ENCODE data around the gene CLCN6. TPM values are rescaled to one million over a fixed set of nuclear protein-coding genes. Genes with fewer than 3 reads are reported as not detected.

The CLCN6 gene
- total and polyA plus RNA-seq, 7 donors = 3.0 to 19.7 (median 16.0) TPM

- Histone ChIP-seq H3K27ac (no peak overlapping the region), H3K4me3 (no peak overlapping the region), H3K9me3 (no peaks in the 10 kb centered on the region), H3K4me1 (peaks cover 0 to 6% (median 3%) of the 10 kb centered on the region in 4 donors), H3K27me3 (peaks cover 17 to 57% (median 31%) of the 10 kb centered on the region in 3 donors), H3K36me3 (no peaks in the 10 kb centered on the region)
- 60 to 64% methylated on average over 2 of the region's 2 CpGs for WGBS, 2 donors
- TF ChIP-seq POLR2AphosphoS5 (IDR thresholded peaks at IDR 0.05) (no peak), EP300 (IDR thresholded peaks at IDR 0.05) (no peak), POLR2A (IDR thresholded peaks at IDR 0.05) (no peak)
- TF ChIP-seq, protein P1, sequence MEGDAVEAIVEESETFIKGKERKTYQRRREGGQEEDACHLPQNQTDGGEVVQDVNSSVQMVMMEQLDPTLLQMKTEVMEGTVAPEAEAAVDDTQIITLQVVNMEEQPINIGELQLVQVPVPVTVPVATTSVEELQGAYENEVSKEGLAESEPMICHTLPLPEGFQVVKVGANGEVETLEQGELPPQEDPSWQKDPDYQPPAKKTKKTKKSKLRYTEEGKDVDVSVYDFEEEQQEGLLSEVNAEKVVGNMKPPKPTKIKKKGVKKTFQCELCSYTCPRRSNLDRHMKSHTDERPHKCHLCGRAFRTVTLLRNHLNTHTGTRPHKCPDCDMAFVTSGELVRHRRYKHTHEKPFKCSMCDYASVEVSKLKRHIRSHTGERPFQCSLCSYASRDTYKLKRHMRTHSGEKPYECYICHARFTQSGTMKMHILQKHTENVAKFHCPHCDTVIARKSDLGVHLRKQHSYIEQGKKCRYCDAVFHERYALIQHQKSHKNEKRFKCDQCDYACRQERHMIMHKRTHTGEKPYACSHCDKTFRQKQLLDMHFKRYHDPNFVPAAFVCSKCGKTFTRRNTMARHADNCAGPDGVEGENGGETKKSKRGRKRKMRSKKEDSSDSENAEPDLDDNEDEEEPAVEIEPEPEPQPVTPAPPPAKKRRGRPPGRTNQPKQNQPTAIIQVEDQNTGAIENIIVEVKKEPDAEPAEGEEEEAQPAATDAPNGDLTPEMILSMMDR (IDR thresholded peaks at IDR 0.05) = no peak
- DNase-seq = no peak
- intact Hi-C loops (cut with DNase I) = no loop called here
Observed at GRCh38 chr1:11860083-11860482, 54.1 kb downstream of the CLCN6 start.

DNA sequence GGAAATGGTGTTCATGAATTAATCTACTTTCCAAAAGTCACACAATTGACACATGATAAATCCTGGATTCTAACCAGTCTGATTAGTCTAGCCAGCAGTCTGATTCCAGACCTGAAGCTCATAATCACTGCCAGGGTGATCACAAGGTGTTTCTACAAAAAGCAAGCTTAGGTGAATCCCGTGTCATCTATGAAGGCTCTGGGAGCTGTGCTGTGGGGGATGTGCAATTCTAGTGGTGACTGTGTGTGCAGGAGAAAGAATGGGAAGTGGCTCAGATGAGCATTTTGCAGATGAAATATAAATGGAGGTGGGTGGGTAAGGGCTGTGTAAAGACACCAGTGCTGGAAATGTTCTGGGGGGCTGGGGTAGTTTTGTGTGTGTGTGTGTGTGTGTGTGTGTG is 54.6 kb downstream of the CLCN6 start:
- TF ChIP-seq, protein P1 (IDR thresholded peaks at IDR 0.05) = no peak
- TF ChIP-seq EP300 (IDR thresholded peaks at IDR 0.05) (no peak), POLR2A (IDR thresholded peaks at IDR 0.05) (no peak), POLR2AphosphoS5 (IDR thresholded peaks at IDR 0.05) (no peak)
- Histone ChIP-seq H3K27ac (no peak overlapping the region), H3K27me3 (peaks cover 17 to 56% (median 31%) of the 10 kb centered on the region in 3 donors), H3K4me1 (peaks cover 0 to 6% (median 3%) of the 10 kb centered on the region in 4 donors), H3K4me3 (no peak overlapping the region), H3K9me3 (no peaks in the 10 kb centered on the region), H3K36me3 (no peaks in the 10 kb centered on the region)
- DNase-seq = no peak
- WGBS, 2 donors = 61 to 71% methylated on average over 1 of the region's 1 CpG
- intact Hi-C loops (cut with DNase I) = no loop called here

DNA sequence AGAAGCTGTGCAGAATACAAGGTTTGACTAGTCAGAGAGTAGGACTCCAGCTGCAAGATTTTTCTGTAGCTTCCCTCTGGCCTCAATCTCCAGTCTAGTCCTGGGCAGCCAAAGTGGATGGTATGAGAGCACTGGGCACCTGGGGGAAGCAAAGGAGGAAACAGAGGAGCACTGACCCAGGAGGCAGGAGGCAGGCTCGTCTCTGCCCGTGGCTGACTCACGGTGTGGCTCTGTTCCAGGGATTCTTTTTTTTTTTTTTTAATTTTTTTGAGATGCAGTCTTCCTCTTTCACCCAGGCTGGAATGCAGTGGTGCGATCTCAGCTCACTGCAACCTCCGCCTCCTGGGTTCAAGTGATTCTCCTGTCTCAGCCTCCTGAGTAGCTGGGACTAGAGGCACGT is 56.9 kb downstream of the CLCN6 start:
- intact Hi-C loops (cut with DNase I) = no loop called here
- TF ChIP-seq POLR2A (IDR thresholded peaks at IDR 0.05) (no peak), POLR2AphosphoS5 (IDR thresholded peaks at IDR 0.05) (no peak), EP300 (IDR thresholded peaks at IDR 0.05) (no peak)
- TF ChIP-seq, protein P1 (IDR thresholded peaks at IDR 0.05) = no peak
- peaks cover 17 to 41% (median 26%) of the 10 kb centered on the region in 3 donors for H3K27me3 ChIP-seq
- no peak for DNase-seq
- H3K4me3 ChIP-seq = no peak overlapping the region
- 32 to 49% methylated on average over 6 of the region's 6 CpGs for WGBS, 2 donors
- no peaks in the 10 kb centered on the region for H3K9me3 ChIP-seq
- no peak overlapping the region for H3K27ac ChIP-seq
- H3K36me3 ChIP-seq = no peaks in the 10 kb centered on the region
- H3K4me1 ChIP-seq = peaks cover 0 to 6% (median 3%) of the 10 kb centered on the region in 4 donors

GRCh38 chr1:11868331-11868980 is 62.5 kb downstream of the CLCN6 start:
- WGBS, 2 donors = 77 to 79% methylated on average over 13 of the region's 13 CpGs
- DNase-seq = no peak
- Histone ChIP-seq H3K27ac (no peak overlapping the region), H3K4me1 (no peaks in the 10 kb centered on the region), H3K36me3 (no peaks in the 10 kb centered on the region), H3K4me3 (no peak overlapping the region), H3K27me3 (peaks cover 0 to 9% (median 0%) of the 10 kb centered on the region in 3 donors), H3K9me3 (no peaks in the 10 kb centered on the region)
- no peak for TF ChIP-seq POLR2A (IDR thresholded peaks at IDR 0.05)
- TF ChIP-seq, protein P1 (IDR thresholded peaks at IDR 0.05) = no peak
- intact Hi-C loops (cut with DNase I) = no loop called here

DNA sequence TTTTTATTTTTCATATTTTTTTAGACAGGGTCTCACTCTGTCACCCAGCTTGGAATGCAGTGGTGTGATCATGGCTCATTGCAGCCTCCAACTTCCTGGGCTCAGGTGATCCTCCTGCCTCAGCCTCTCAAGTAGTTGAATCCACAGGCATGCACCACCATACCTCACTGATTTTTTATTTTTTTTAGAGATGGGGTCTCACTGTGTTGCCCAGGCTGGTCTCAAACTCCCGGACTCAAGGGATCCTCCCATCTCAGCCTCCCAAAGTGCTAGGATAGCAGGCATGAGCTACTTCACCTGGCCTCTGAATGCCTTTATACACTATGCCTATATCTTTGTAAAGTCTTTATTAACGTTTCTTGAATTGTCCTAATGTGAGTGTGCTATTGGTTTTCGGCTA is 63.1 kb downstream of the CLCN6 start:
- 78 to 86% methylated on average over 3 of the region's 3 CpGs for WGBS, 2 donors
- TF ChIP-seq POLR2A (IDR thresholded peaks at IDR 0.05) = no peak
- TF ChIP-seq EP300 (IDR thresholded peaks at IDR 0.05) = no peak
- TF ChIP-seq, protein P1 (IDR thresholded peaks at IDR 0.05) = no peak
- TF ChIP-seq POLR2AphosphoS5 (IDR thresholded peaks at IDR 0.05) = no peak
- H3K27me3 ChIP-seq = peaks cover 0 to 12% (median 0%) of the 10 kb centered on the region in 3 donors
- H3K4me3 ChIP-seq = no peak overlapping the region
- H3K4me1 ChIP-seq = no peaks in the 10 kb centered on the region
- no peak for DNase-seq
- intact Hi-C loops (cut with DNase I) = no loop called here
- no peaks in the 10 kb centered on the region for H3K36me3 ChIP-seq
- no peaks in the 10 kb centered on the region for H3K9me3 ChIP-seq
- H3K27ac ChIP-seq = no peak overlapping the region
